Esophagus mucosa (tissue), 1 donor: Measurements from ENCODE around the gene GPC2. TPM values are rescaled to one million over a fixed set of nuclear protein-coding genes. Genes with fewer than 3 reads are reported as not detected.

Source experiments
- ATAC-seq: fragments of 200-7000 bp; cut with Tn5 transposase; one replicate; pipeline ENCODE4 v1.9.1; 2020
- total RNA-seq: library from RNA; stranded (reverse); gene quantifications from one replicate; pipeline ENCODE4 v1.2.4, GENCODE V29; 2023
- donor health status: DM: yes; HTN: yes; CAD: no.

The GPC2 gene
- total RNA-seq, 1 donor from 2014 or later, result 0.20 TPM

GRCh38 chr7:100169147-100169850, 7.9 kb downstream of the GPC2 start:
- ATAC-seq, result no peak

- peak; percentile 8 for ATAC-seq
Observed at GRCh38 chr7:100167912-100168323, 9.3 kb downstream of the GPC2 start.

GRCh38 chr7:100166970-100167911, 9.9 kb downstream of the GPC2 start:
- no peak for ATAC-seq

- ATAC-seq, result no peak
Observed at GRCh38 chr7:100166317-100166940, 10.8 kb downstream of the GPC2 start.

GRCh38 chr7:100163871-100164270, 13.3 kb downstream of the GPC2 start:
- no peak for ATAC-seq

GRCh38 chr7:100163006-100163531, 14.1 kb downstream of the GPC2 start:
- ATAC-seq, result peak; percentile 90

- ATAC-seq, result no peak
Observed at GRCh38 chr7:100160067-100160466, 17.1 kb downstream of the GPC2 start.

- ATAC-seq, result no peak
Observed at GRCh38 chr7:100159099-100159623, 18.0 kb downstream of the GPC2 start.

DNA sequence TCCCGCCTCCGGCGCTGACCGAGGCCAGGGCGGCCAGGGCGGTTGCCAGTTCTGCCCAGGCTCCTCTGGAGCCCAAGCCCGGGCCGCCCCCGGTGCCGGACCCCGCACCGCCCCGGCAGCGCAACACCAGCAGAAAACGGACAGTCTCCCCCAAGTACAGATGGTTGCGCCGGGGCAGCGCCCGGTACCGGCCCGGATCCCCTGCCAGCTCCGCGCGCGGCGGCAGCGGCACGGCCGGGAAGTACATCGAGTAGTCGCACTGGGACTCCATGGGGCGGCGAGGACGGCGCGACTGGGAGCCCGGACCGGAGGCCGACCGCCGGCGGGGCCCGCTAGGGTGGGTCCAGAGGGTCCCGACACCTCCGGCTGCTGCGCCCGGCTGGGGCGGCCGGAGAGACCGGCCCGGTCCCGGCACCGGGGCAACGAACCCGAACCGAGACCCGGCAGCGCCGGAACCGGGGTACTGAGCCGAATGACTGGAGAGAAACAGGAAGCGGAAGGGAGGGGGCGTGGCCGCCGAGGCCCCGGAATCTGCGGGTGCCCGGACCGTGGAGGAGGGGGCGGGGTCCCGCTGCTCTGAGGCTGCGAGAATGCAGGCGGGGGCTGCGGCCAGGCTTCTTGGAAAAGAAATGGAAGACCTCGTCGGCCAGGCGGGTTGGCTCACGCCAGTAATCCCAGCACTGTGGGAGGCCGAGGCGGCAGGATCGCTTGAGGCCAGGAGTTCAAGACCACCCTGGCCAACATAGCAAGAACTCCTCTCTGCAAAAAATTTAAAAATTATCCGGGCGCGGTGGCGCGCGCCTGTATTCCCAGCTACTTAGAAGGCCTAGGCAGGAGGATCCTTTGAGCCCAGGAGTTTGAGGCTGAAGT, 18.7 kb downstream of the GPC2 start, which contains the start of gene TRAPPC14:
Gene TRAPPC14 (minus strand): TSS at position 495 of the 870 bp plus-strand sequence. CDS start 224 bp downstream, at position 271.
- peak; percentile 65 for ATAC-seq

GRCh38 chr7:100157334-100158228, 19.6 kb downstream of the GPC2 start:
- peak; percentile 77 for ATAC-seq

DNA sequence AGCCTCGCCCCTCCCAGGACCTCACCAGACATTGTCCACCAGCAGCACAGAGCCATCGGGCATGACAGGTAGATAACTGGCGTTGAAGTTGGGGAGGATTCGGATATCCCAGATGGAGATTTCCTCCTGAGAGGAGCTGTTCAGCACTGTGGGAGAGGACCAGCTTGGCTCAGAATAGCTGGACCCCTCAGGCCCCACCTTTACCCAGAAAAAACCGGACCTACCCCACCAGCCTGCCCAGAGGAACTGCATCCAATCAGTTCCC, 20.2 kb downstream of the GPC2 start:
- ATAC-seq, result no peak

- no peak for ATAC-seq
Observed at GRCh38 chr7:100156331-100157068, 20.7 kb downstream of the GPC2 start.

DNA sequence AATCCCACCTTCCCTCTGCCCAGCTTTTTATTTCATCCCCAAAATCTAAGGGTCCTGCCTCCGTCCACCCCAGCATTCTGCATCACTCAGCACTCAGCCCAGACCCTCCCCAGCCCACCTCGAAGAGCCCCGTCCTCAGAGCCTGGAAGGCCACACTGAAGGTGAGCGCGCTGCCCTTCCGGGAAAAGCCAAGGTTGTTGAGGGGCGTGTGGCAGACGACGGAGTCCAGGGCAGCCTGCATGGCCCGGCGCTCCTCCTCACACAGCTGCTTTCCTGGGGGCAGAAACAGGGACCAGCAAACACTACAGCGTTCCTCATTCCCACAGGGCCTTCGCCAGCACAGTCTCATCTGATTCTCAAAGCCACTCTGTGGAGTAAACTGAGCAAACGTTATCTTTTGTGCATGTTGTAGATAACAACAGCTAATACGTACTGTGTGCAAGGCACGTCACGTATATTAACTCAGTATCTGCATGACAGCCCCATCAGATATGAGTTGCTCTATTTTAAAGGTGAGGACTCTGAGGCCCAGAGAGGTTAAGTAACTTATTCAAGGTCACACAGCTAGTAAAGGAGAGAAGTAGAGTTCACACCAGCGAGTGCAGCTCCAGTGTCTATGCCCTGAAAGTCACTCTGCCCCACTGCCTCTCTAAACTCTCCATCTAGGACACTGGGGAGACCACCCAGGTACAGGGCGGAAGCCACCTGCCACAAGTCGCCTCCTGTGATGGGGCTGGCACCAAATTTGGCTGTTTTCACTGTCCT, 21.4 kb downstream of the GPC2 start:
- ATAC-seq, result no peak

DNA sequence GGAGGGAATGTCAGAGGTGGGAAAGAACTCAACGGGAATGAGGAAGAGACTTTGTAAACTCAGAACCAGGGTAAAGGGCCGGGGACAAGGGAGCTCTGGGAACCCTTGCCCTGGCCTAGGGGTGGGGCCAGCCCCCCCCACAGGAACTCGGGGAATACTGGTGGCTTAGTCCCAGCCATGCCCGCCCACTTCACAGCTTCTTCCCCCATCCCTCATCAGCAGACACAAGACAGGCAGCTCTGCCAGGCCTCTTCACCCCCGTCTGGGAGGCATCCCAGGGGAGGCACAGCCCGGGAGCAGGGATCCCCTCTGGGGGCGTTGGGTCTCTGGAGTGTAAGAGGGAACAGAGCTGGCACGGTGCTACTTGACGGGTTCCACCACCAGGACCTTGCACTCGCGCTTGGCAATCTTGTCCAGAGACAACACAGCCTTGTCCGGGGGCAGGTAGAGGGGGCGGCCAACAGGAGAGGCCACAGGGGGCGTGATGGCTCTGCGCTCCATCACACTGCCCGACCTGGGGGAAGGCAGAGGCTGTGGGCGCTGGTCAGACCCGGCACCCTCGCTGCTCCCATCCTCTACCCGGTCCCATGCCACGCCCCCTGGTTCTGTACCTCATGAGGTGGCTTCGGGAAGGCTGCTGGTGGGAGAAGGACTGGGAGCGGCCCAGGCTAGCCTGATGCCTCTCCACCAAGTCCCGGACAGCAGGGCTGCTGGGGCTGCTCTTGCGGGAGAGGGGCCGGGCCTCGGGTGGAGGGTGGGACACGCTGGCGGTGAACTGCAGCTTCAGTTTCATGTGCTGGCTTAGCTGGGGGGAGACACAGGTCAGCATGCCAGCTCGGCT, 22.3 kb downstream of the GPC2 start:
- ATAC-seq, result no peak

DNA sequence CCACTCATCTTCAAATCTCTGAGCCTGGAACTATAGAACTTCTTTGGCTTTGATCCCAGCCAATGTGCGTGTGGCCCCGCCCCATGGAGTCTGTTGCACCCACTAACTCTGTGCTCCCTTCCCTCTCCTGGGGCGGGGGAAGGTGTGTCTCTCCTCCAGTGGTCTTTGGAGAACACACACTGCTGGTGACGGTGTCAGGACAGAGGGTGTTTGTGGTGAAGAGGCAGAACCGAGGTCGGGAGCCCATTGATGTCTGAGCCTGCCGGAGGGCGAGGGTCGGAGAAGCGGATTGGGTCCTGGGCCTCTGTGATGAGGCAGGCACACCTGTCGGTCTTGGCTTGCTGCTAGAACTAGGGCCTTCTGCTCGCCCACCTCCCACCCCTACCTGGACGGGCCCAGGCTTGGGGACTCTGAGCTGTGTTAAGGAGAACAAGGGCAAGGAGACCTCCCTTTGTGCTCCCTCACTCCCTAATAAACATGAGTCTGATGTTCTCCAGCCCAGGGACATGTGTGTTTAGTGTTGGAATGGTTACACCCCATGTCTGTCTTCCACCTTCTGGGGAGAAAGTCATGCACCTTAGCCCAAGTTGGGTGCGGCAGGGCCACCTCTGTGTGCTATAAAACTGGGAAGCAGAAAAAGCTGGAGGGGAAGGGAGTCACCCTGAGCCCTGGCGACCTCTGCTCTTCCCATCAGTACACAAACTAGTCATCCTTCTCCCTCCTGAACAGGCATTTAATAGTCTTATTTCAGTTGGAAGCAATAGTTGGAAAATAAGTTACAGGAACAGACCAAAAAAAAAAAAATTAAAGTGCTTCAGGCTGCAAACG, 23.3 kb downstream of the GPC2 start:
- no peak for ATAC-seq

DNA sequence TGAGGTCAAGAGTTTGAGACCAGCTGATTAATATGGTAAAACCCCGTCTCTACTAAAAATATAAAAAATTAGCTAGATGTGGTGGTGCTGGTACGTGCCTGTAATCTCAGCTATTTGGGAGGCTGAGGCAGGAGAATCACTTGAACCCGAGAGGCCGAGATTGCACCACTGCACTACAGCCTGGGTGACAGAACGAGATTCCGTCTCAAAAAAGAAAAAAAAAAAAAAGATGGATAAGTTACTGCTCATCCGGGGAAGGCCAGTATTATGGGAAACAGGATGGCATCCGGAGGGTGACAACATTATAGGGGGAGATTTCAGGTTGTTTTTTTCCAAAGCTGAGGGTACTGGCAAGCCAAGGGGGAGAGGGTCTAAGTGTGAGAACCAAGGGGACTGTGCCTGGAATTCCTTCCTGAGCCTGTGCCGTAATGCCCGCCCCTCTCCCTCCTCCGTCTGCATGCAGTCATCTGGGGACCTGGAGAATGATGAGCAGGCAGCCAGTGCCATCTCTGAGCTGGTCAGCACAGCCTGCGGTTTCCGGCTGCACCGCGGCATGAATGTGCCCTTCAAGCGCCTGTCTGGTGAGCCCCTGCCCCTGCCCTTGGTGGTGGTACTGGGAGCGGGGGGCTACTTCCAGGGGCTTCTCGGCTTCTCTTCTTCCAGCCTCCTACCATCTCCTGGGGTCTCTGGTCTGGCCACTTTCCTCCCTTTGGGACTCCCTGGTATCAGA, 24.1 kb downstream of the GPC2 start:
- no peak for ATAC-seq

DNA sequence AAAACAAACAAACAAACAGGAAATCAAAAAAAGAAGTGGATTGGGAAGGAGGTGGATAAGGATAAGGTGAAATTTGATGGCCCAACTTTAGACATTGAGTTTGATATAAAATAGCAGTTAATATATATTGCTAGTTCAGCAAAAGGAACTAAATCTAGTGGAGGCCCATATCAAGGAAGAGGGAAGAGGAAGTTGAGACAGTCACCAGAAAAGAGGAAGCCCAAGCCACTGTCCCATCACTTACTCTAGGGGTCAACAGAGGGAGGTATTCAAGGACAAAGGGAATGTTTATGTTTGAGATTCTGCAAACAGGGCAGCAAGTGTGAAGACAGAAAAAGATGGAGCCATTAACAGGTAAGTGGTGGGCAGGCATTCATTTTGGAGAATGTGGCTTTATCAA, 24.8 kb downstream of the GPC2 start:
- ATAC-seq, result no peak
